H1 (cell line): ENCODE data around the gene NXN. TPM values are rescaled to one million over a fixed set of nuclear protein-coding genes. Genes with fewer than 3 reads are reported as not detected.
A peak's percentile ranks its signal among the peaks of the same experiment; 100 is the strongest.

ENCODE experiments used
- CTCF ChIA-PET: fragments of 300-600 bp; sonication (Branson Sonifier 250); formaldehyde crosslinking; loops from one replicate; lab custom pipeline; 2021; ENCODE audit not compliant: partially characterized antibody; lab: Charles Lee
- POLR2A ChIA-PET: fragments of 300-600 bp; sonication (Branson Sonifier 250); formaldehyde crosslinking; loops from one replicate; lab custom pipeline; 2021; ENCODE audit warnings: inconsistent platforms; ENCODE audit not compliant: partially characterized antibody; lab: Charles Lee
- DNase-seq, 2 experiments: peaks; one replicate each; pipeline versions ENCODE4 v3.0.0 to v3.0.0-alpha.2; 2010 to 2022; ENCODE audit warnings: low spot score in 2 of 2, low read depth in 1 of 2, mixed read lengths in 1 of 2
- FAIRE-seq: peaks from 2 replicates; lab custom pipeline; 2011; peaks lifted over from hg19 to GRCh38; lab: Jason Lieb, UNC
- H2AFZ ChIP-seq: 2 replicates; pipeline ENCODE4 v1.8.1; 2012; ENCODE audit warnings: low read length, inconsistent platforms
- H2AK5ac ChIP-seq: 2 replicates; pipeline ENCODE4 v1.6.1; 2013; ENCODE audit warnings: low read depth, low read length
- H2BK120ac ChIP-seq: replicated peaks from 2 replicates; pipeline ENCODE3; 2013; ENCODE audit warnings: low read depth, low read length, inconsistent platforms
- H2BK12ac ChIP-seq: 2 replicates; pipeline ENCODE4 v1.6.1; 2013; ENCODE audit warnings: low read depth, low read length
- H2BK15ac ChIP-seq: 2 replicates; pipeline ENCODE4 v1.6.1; 2013; ENCODE audit warnings: low read length
- H2BK20ac ChIP-seq: 2 replicates; pipeline ENCODE4 v1.6.1; 2013; ENCODE audit warnings: low read length
- H2BK5ac ChIP-seq: 2 replicates; pipeline ENCODE4 v1.6.1; 2013; ENCODE audit warnings: low read depth, low read length
- H3K14ac ChIP-seq: 2 replicates; pipeline ENCODE4 v1.6.1; 2013; ENCODE audit warnings: inconsistent platforms; ENCODE audit not compliant: insufficient read length
- H3K18ac ChIP-seq: 2 replicates; pipeline ENCODE4 v1.6.1; 2013; ENCODE audit warnings: low read length; ENCODE audit errors: extremely low read depth
- H3K23ac ChIP-seq: 2 replicates; pipeline ENCODE4 v1.6.1; 2013; ENCODE audit warnings: inconsistent platforms; ENCODE audit not compliant: insufficient read length
- H3K23me2 ChIP-seq: 2 replicates; pipeline ENCODE4 v1.6.1; 2013; ENCODE audit warnings: low read depth, low read length
- H3K27ac ChIP-seq: 2 replicates; pipeline ENCODE4 v1.6.1; 2011; ENCODE audit warnings: low read depth, low read length, inconsistent platforms
- H3K27me3 ChIP-seq, 4 experiments: replicated peaks in 1 of 4; 1 replicate in 1 of 4; 2 replicates in 3 of 4; pipeline versions ENCODE4 v1.6.1 to v1.8.1; 2011 to 2013; ENCODE audit warnings: low read length in 3 of 4, mild to moderate bottlenecking in 3 of 4, inconsistent platforms in 2 of 4, mixed read lengths in 2 of 4, moderate library complexity in 1 of 4; ENCODE audit not compliant: control insufficient read depth in 3 of 4, insufficient read depth in 3 of 4; ENCODE audit errors: extremely low read depth in 1 of 4
- H3K36me3 ChIP-seq, 4 experiments: 2 replicates each; pipeline versions ENCODE4 v1.6.1 to v1.8.1; 2011 to 2013; ENCODE audit warnings: mild to moderate bottlenecking in 4 of 4, low read length in 3 of 4, moderate library complexity in 2 of 4, control low read depth in 1 of 4, inconsistent platforms in 1 of 4; ENCODE audit not compliant: insufficient read depth in 4 of 4, control insufficient read depth in 2 of 4
- H3K4ac ChIP-seq: replicated peaks from 2 replicates; pipeline ENCODE3; 2013; ENCODE audit warnings: low read length, low read depth, mixed read lengths, inconsistent platforms; ENCODE audit not compliant: insufficient read length
- H3K4me1 ChIP-seq, 4 experiments: replicated peaks in 1 of 4; 1 replicate in 1 of 4; 2 replicates in 3 of 4; pipeline versions ENCODE4 v1.6.1 to v1.8.1; 2011 to 2013; ENCODE audit warnings: low read length in 3 of 4, inconsistent platforms in 2 of 4, mixed read lengths in 1 of 4; ENCODE audit not compliant: insufficient read depth in 4 of 4, control insufficient read depth in 3 of 4
- H3K4me2 ChIP-seq, 2 experiments: 2 replicates each; pipeline versions ENCODE4 v1.6.1 to v1.8.1; 2011 to 2013; ENCODE audit warnings: low read depth in 2 of 2, low read length in 2 of 2, control low read depth in 1 of 2, inconsistent platforms in 1 of 2, mild to moderate bottlenecking in 1 of 2; ENCODE audit not compliant: insufficient read depth in 1 of 2
- H3K4me3 ChIP-seq, 4 experiments: fragments of 200-600, 300-600 bp in 1 of 4; sonication (generic), shearing (Covaris generic), sonication (Bioruptor Twin) in 1 of 4; 2 replicates each; pipeline versions ENCODE4 v1.5.1 to v1.8.1; 2011 to 2016; ENCODE audit warnings: low read length in 4 of 4, low read depth in 3 of 4, control low read depth in 2 of 4, inconsistent platforms in 2 of 4, mild to moderate bottlenecking in 2 of 4, mixed read lengths in 1 of 4, moderate library complexity in 1 of 4; ENCODE audit not compliant: insufficient read depth in 2 of 4; ENCODE audit errors: extremely low read depth in 1 of 4
- H3K56ac ChIP-seq: replicated peaks from 2 replicates; pipeline ENCODE3; 2013; ENCODE audit warnings: low read depth, mild to moderate bottlenecking, mixed read lengths, low read length, inconsistent platforms; ENCODE audit not compliant: insufficient read length
- H3K79me1 ChIP-seq: 2 replicates; pipeline ENCODE4 v1.6.1; 2013; ENCODE audit warnings: low read depth, low read length, control low read depth
- H3K79me2 ChIP-seq, 2 experiments: 2 replicates each; pipeline versions ENCODE4 v1.6.1 to v1.8.1; 2012 to 2013; ENCODE audit warnings: low read length in 2 of 2, mild to moderate bottlenecking in 2 of 2, inconsistent platforms in 1 of 2; ENCODE audit not compliant: insufficient read depth in 2 of 2, control insufficient read depth in 1 of 2
- H3K9ac ChIP-seq, 4 experiments: replicated peaks in 1 of 4; 1 replicate in 1 of 4; 2 replicates in 3 of 4; pipeline versions ENCODE4 v1.6.1 to v1.8.1; 2011 to 2013; ENCODE audit warnings: low read depth in 3 of 4, low read length in 3 of 4, control low read depth in 2 of 4, mild to moderate bottlenecking in 2 of 4, moderate library complexity in 2 of 4, inconsistent platforms in 1 of 4; ENCODE audit errors: extremely low read depth in 1 of 4
- H3K9me3 ChIP-seq, 2 experiments: 2 replicates each; pipeline versions ENCODE4 v1.6.1 to v1.8.1; 2012 to 2013; ENCODE audit warnings: mild to moderate bottlenecking in 2 of 2, moderate library complexity in 2 of 2, control low read depth in 1 of 2, inconsistent platforms in 1 of 2, low read depth in 1 of 2, low read length in 1 of 2, mixed read lengths in 1 of 2; ENCODE audit not compliant: insufficient read depth in 2 of 2
- H4K20me1 ChIP-seq, 2 experiments: replicated peaks in 1 of 2; 2 replicates each; pipeline versions ENCODE3 to v1.8.1; 2011 to 2013; ENCODE audit warnings: inconsistent platforms in 2 of 2, low read length in 2 of 2, mild to moderate bottlenecking in 1 of 2; ENCODE audit not compliant: insufficient read depth in 2 of 2, control insufficient read depth in 1 of 2
- H4K5ac ChIP-seq: 2 replicates; pipeline ENCODE4 v1.6.1; 2013; ENCODE audit warnings: low read length, low read depth, mixed read lengths, inconsistent platforms; ENCODE audit not compliant: insufficient read length
- H4K8ac ChIP-seq: 2 replicates; pipeline ENCODE4 v1.8.0; 2013; ENCODE audit warnings: mild to moderate bottlenecking, moderate library complexity, low read length, inconsistent platforms; ENCODE audit not compliant: insufficient read depth; ENCODE audit errors: extremely low read depth
- H4K91ac ChIP-seq: replicated peaks from 2 replicates; pipeline ENCODE3; 2013; ENCODE audit warnings: low read length, mixed read lengths, inconsistent platforms; ENCODE audit not compliant: insufficient read length
- RFX5 ChIP-seq: IDR thresholded peaks from 2 replicates; pipeline ENCODE4 v1.6.1; 2011; ENCODE audit warnings: low read depth, low read length, improper control_type of control experiment, borderline replicate concordance
- SP2 ChIP-seq: IDR thresholded peaks from 2 replicates; pipeline ENCODE4 v1.6.1; 2012; ENCODE audit warnings: mild to moderate bottlenecking, low read length, inconsistent platforms
- WGBS, 2 experiments: shearing (Covaris generic) in 1 of 2; methylation state at CpG; one replicate each; pipeline versions ENCODE4 v1.1.6 to v1.1.7; 2013 to 2015; ENCODE audit warnings: low lambda C conversion rate in 2 of 2, mixed read lengths in 2 of 2, inconsistent platforms in 1 of 2, low coverage in 1 of 2, missing lambda C conversion rate in 1 of 2; ENCODE audit not compliant: insufficient replicate concordance in 2 of 2, insufficient coverage in 1 of 2, insufficient read length in 1 of 2; ENCODE audit errors: extremely low coverage in 1 of 2, missing lambda C conversion rate in 1 of 2; 5-methylcytosine and 5-hydroxymethylcytosine counted together
- polyA plus RNA-seq, 7 experiments: library from polyadenylated mRNA; depleted of rRNA in 3 of 7; stranded (reverse) in 5 of 7; unstranded in 2 of 7; fragments of >200 nt in 5 of 7; fragments of 200-250 nt in 2 of 7; gene quantifications; 1 replicate in 5 of 7; 2 replicates in 1 of 7; 4 replicates in 1 of 7; pipeline versions ENCODE4 v1.2.1 to v1.2.3, GENCODE V29; 2011 to 2013; ENCODE audit warnings: missing spikeins in 2 of 7, mixed read lengths in 2 of 7
- total RNA-seq: library from RNA; stranded (reverse); fragmentation: NEBNext Ultra II Directional; extraction: Animal tissue kit (Norgen Biotek cat#: 25700); gene quantifications from 2 replicates; pipeline ENCODE4 v1.2.1, GENCODE V29; 2021
- TF ChIP-seq, protein P1 (sequence below): IDR thresholded peaks from 2 replicates; pipeline ENCODE4 v1.6.1; 2012; ENCODE audit warnings: inconsistent platforms

NXN gene
- total and polyA plus RNA-seq, 2 of the 8 experiments (the other 6 are each of a cell fraction or from before 2014, with no cell fraction given) = 94.1 to 107 TPM

DNA sequence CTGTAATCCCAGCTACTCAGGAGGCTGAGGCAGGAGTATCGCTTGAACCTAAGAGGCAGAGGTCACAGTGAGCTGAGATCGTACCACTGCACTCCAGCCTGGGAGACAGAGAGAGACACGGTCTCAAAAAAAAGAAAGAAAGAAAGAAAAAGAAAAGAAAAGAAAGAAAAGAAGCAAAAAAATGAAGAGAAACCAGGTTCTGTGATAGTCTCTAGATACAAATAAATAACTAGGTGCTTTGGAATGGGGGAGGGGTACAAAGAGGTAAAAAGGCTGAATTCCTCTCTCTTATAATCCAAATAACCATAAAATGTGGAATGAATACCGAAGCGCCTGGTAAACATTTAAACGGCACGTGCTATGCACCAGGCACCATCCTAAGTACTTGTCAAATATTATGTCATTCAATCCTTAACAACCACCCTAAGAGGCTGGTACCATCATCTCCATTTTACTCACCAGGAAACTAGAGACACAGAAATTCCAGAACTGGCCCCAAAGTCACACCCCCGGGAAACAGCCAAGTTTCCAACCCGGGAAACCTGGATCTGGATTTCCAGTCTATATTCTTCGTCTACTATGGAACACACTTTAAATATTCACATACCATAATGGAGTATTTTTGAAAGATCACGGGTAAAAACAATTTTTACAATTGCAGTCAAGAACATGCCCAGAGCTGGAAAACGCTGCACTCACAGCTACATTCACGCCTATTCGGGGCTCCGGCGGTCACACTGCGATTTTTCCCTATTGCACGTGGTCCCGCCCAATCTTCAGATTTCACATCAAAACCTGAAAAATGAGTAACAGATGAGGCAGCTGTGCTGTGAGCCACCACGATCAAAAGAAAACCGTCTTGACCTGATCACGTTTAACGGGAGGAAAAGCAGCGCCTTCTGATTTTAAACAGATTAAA, 10.5 kb downstream of the NXN start:
- Histone ChIP-seq H4K20me1 (peaks cover 7 to 14% of the 10 kb centered on the region in 2 experiments), H3K4me2 (peak overlapping the region in 1 of 2 experiments; percentile 62; a peak in 2 of 4 replicates), H3K9ac (no peak overlapping the region), H4K8ac (no peak overlapping the region), H3K23ac (no peak overlapping the region), H4K91ac (no peak overlapping the region), H2BK5ac (no peak overlapping the region), H3K9me3 (no peaks in the 10 kb centered on the region), H2BK15ac (peak overlapping the region; percentile 47; the same call in 1 of the 2 replicates), H3K18ac (no peak overlapping the region), H3K27ac (no peak overlapping the region), H2BK20ac (no peak overlapping the region), H3K4me3 (no peak overlapping the region), H3K4ac (no peak overlapping the region), H3K4me1 (peaks cover 8 to 34% (median 26%) of the 10 kb centered on the region in 4 experiments), H3K27me3 (no peaks in the 10 kb centered on the region), H2AFZ (no peak overlapping the region), H3K56ac (no peak overlapping the region), H2BK120ac (no peak overlapping the region), H3K23me2 (no peaks in the 10 kb centered on the region), H4K5ac (no peak overlapping the region), H2AK5ac (no peak overlapping the region; the same call in 1 of the 2 replicates), H3K36me3 (no peaks in the 10 kb centered on the region; a peak in 2 of 8 replicates), H3K14ac (no peak overlapping the region), H3K79me2 (peaks cover 15 to 93% of the 10 kb centered on the region in 2 experiments), H3K79me1 (peaks cover 24% of the 10 kb centered on the region), H2BK12ac (no peak overlapping the region)
- ChIA-PET CTCF (interaction anchor here (0.7 to 1.0 kb wide), 2 partner anchors 8 to 145 kb away, joined by 3 to 4 read pairs; no protein-coding TSS in a partner anchor), POLR2A (interaction anchor here (0.6 kb wide), 1 partner anchor 129 kb away, joined by 3 read pairs; no protein-coding TSS in a partner anchor)
- 91% methylated on average over 24 of the region's 24 CpGs; no CpG with 5 or more reads in 1 of the 2 experiments for WGBS, 2 experiments
- DNase-seq (no peak), FAIRE-seq (no peak)
- TF ChIP-seq, protein P1, sequence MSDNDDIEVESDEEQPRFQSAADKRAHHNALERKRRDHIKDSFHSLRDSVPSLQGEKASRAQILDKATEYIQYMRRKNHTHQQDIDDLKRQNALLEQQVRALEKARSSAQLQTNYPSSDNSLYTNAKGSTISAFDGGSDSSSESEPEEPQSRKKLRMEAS = no peak
- TF ChIP-seq RFX5 = no peak
- TF ChIP-seq SP2 = no peak
